Stimulated activated CD4-positive, alpha-beta T cell treated with anti-CD3 and anti-CD28 coated beads, Interleukin-1b, Interleukin-23, amount 100 ng/mL, for 1 hour (primary cell): ENCODE data around the gene SIPA1L2.
"Not testable (repeated sequence)": the region's sequence is repeated elsewhere in the genome, so short reads cannot be mapped to it uniquely, and the experiment has no call there.

Experiments used
- DNase-seq, 2 donors: peaks; one replicate each; pipeline ENCODE4 v3.0.0-alpha.2; 2020; ENCODE audit warnings: low read depth in 2 of 2

The SIPA1L2 gene

DNA sequence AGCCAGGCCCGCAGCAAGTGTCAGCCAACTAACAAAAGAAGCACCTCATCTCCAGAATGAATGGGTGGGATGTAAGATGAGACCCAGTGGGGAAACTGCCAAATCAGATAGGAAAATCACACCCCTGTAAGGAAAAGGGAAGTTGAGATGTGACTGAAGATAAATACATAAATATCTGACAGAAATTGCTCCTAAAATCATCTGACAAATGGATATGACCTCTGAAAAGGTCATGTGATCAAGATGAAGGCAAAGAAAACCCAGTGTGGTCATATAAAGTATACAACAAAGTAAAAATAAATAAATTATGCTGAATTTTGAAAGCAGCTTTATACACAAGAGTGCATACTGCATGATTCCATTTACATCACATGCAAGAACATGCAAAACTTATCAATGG is 12.7 kb downstream of the SIPA1L2 start:
- DNase-seq: no peak

DNA sequence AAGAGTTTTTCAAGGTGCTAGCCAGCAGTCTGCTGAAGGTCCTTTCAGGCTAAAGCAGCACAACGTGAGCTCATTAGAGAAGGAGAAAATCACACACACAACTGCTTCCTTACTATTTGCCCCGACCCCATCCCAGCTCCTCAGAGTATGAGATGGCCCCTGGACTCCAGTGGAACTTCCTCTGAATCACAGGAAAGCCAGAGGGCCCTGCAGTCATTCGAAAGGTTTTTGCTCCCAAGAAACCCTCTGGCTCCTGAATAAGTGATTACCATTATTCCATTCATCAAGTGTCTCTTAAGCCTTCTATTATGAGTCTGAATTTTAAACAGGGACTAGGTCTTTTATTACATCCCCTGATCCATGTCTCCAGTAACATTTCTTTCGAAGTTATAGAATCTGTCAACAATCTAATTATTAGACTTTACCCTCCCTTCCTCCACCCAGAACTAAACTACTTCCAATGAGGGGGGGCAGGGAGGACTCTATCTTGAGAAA is 14.6 kb downstream of the SIPA1L2 start:
- DNase-seq: no peak

DNA sequence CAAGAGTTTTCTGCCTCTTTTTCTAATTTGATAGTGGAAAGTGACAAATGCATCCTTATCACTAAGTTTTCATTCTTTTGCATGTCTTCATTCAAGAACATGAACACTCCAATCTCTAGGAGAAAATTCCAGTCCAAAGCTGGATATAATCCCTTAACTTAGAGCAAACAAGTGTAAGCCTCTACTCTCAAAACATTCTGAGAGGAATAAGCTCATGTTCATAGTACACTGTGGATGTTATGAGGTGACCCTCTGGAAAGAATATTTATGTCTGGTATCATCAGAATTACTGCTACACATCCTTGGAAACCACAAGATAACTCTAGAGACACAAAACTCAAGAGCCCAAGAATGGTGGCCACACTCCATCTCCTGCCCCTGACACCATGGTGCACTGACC is 15.1 kb downstream of the SIPA1L2 start:
- no peak for DNase-seq

DNA sequence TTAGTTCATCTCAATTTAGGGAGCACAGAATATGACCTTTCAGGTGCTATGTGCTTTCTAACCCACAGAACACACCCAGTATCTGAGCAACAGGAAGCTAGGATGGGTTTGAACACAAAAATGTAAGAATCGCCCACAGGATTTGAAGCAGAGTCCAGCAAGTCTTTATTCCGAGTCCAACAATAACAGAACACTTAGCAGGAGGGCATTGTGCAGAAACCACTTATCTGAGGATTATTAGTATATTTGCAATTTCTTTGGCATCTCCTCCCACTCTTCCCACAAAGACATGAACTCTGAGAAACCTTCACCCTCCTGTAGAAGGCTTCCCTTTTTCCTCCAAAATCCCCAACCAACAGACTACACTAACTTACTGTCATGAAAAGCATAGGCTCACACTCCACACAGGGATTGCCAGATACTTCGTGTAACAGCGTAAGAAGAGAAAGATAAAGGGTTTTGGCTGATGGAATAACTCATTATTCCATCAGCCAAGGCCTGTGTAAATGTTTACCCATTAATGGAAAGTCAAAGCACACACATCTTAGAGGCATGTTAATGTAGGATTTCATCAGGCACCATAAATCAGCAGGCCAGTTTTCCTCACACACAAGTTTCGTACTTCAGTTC is 16.1 kb downstream of the SIPA1L2 start:
- no peak for DNase-seq

DNA sequence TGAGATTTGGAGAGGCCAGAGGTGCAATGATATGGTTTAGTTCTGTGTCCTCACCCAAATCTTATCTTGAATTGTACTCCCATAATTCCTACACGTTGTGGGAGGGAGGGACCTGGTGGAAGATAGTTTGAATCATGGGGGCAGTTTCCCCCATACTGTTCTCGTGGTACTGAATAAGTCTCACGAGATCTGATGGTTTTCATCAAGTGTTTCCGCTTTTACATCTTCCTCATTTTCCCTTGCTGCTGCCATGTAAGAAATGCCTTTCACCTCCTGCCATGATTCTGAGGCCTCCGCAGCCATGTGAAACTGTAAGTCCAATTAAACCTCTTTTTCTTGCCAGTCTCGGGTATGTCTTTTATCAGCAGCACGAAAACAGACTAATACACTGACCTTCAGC is 17.1 kb downstream of the SIPA1L2 start:
- not testable (repeated sequence) for DNase-seq

DNA sequence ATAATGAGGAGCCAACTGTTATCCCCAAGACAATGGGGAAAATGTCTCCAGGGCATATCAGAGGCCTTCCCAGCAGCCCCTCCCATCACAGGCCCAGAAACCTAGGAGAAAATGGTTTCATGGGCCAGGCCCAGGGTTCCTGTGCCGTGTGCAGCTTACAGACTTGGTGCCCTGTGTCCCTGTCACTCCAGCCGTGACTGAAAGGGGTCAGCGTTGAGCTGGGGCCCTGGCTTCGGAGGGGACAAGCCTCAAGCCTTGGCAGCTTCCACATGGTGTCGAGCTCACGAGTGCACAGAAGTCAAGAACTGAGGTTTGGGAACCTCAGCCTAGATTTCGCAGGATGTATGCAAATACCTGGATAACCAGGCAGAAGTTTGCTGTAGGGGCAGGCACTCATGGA is 18.1 kb downstream of the SIPA1L2 start:
- no peak for DNase-seq

DNA sequence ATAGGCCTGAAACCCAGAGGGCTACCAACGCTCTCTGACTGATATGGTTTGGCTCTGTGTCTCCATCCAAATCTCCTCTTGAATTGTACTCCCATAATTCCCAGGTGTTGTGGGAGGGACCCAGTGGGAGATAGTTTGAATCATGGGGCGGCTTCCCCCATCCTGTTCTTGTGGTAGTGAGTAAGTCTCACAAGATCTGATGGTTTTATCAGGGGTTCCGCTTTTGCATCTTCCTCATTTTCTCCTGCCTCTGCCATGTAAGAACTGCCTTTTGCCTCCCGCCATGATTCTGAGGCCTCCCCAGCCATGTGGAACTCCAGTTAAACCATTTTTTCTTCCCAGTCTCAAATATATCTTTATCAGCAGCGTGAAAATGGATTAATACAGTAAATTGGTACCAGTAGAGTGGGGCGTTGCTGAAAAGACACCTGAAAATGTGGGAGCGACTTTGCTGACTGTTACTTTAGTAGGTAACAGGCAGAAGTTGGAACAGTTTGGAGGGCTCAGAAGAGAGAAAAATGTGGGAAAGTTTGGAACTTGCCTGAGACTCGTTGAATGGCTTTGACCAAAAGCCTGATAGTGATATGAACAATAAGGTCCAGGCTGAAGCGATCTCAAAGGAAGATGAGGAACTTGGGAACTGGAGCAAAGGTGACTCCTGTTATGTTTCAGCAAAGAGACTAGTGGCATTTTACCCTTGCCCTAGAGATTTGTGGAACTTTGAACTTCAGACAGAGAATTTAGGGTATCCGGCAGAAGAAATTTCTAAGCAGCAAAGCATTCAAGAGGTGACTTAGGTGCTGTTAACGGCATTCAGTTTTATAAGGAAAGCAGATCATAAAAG is 18.8 kb downstream of the SIPA1L2 start:
- DNase-seq: not testable (repeated sequence)

DNA sequence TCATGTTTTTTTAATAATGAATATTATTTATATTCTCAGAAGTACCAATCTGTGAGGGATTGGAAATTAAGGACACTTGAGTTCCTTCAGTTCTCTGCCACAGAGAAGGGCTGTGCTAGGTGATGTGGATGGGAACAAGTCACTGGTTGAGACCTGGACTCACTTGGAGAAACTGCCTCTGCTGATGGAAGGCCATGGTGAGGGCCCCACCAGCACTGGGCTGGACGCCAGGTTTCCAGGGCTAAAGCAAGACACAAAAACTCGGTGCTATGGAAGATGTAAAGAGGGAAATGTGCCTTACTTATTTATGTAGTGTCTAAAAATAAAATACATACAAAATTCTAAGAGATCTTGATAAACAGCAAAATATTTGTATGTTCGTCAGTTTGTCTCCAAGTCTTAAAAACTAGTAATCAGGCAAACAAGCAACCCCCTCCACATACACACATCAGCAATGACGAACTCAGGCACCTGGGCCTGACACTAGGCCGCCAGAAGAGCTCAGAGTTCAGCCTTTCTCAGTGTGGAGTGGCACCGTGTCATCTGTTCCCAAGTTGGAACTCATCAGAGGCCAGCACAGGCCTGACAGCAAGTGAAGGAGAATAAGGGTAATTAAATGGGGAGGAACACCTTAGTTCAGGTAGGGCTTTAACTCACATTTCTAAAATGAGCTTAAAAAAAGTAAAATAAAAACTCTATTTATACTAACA is 19.6 kb downstream of the SIPA1L2 start:
- no peak for DNase-seq

DNA sequence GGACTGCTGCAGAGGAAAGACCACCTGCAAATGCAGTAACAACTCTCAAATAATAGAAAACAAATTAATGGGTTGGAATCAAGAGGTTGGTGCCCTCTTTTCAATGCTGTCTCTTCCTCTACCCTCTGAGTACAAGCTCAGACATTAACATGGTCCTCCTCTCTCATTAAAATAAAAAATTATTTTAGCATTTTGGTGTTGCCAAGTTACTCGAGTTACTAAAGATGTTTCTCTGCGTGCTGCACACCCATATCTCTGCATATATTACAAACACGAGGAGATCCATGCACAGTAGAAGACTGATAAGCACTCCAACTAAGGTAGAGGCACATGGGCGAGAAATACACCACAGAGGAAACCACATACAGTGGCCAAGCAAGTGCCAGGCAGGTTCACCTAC is 21.5 kb downstream of the SIPA1L2 start:
- no peak for DNase-seq

DNA sequence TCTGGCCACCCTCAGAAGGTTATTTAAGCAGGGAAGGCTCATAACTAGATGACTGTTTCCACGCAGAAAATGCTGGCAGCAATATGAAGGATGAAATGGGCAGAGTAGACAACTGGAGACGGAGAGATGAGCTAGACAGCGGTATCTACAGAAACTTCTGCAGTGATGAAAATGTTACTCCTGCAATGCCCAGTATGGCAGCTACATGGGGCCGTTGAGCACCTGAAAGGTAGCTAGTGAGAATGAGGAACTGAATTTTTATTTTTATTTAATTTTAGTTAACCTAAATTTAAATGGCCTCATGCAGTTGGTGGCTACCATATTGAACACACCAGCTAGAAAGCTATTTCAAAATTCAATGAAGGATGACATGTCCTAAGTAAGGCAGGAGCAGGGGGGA is 27.3 kb downstream of the SIPA1L2 start:
- DNase-seq: no peak

DNA sequence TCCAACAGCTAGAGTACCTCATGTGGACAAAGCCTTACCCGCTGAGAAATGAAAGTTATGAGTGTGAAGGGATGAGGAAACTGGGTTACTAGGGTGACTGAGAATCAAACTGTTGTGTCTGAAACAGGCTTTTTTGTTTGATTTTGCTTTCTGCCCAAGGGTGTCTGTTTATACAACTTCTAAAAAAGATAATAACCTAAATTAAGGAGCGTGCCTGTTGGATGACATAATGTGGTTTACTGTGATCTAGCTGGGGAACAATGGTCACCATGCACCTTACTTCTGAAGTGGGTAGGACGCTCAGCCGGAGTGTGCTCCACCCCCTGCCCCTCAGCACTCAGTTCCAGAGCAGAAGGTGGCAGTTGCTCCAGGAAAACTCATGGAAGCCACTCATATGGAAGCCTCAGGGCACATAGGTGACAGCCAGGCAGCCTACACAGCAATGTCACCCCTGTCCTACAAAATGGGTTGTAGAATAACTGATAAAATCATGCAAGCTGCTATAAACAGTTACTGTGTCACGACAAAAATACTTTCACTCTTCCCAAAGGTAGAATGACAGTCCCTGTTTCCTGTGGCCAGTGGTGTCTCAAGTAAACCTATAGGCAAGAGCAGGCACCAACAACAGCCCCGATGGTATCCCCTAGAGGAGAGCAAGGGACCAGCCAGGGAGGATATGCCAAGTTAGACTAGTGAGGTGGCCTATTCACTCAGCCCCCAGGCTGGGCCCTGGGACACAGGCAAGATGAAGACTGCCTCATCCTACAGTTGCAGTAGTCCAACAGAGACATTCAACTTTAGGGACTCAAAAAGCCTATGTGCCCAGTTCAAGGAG is 29.3 kb downstream of the SIPA1L2 start:
- DNase-seq: no peak

DNA sequence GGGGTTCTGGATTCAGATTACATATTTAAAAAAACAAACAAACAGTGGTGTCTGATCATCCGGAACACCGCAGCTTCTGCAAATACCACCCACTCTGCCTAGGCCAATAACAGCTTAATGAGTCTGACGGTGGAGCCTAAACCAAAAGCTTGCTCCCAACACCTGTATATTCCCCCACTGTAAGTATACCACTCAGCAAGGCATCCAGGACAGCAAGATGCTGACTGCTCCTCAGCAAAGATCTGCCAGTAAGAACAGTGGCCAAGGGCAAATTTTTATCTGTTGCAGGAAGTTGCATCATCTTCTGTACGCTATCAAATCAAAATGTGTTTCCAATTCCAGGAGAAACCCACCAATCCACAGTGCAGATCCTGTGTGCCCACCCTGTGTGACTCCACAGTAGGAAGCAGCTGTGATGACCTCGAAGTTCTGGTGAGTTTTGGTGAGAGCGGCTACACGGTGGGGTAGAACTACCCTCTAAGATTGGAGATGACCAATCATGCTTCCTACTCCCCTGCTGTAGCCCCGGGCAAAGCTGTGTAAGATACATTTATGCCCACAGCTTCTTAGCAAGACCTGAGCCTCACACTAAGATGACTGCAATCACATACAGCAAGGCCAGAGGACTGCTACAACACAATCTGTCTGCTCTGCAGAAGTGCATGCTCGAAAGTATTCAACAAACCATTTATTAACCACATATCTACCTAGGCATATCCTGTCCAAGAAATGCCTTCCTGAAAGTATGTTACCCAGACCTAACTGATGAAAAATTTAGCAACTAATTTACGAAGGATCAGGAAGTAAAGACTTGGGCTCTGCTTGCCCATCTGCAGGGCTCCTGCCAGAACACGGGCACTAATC is 30.5 kb downstream of the SIPA1L2 start:
- no peak for DNase-seq

DNA sequence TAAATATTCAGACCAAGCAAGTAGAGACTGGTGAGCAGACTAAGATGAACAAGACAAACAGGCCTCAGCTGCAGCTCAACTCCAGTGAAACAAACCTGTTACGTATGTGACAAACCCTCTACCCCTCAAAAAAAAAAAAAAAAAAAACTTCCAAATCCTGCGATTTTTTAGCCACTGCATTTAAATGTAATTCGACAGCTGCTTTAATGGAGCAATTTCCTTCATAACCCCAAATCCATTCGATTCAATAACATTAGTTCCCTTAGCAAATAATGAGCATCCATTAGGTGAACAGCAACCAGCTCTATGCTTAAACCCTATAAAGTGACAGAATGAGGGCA is 31.1 kb downstream of the SIPA1L2 start:
- no peak for DNase-seq

DNA sequence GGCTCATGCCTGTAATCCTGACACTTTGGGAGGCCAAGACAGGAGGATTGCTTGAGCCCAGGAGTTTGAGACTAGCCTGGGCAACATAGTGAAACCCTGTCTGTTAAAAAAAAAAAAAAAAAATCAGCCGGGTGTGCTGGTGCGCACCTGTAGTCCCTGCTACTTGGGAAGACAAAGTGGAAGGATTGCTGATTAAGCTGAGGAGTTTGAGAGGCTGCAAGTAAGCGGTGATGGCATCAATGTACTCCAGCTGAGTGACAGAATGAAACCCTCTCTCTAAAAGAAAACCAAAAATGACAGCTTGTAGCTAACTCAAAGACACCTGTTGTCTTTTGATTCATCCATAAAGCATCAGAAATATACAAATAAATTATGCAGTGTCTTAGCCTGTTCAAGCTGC is 31.8 kb downstream of the SIPA1L2 start:
- no peak for DNase-seq

DNA sequence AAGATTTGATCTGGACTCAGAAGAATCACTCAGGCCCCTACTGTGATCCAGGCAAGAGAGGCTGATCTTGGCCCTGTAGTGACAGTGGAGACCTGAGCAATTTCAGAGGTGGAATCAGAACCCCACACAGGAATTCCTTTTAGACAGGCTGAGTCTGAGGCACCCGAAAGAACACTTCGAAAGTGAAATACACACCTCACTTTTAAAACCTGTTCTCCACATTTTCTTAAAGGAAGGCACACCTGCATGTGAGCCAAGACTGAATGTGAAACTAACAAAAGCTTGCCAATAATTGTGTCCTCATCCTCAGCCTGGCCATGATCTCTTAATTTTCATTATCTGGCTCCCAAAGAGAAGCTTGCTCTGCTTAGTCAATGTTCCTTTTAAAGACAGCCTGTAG is 32.2 kb downstream of the SIPA1L2 start:
- no peak for DNase-seq

DNA sequence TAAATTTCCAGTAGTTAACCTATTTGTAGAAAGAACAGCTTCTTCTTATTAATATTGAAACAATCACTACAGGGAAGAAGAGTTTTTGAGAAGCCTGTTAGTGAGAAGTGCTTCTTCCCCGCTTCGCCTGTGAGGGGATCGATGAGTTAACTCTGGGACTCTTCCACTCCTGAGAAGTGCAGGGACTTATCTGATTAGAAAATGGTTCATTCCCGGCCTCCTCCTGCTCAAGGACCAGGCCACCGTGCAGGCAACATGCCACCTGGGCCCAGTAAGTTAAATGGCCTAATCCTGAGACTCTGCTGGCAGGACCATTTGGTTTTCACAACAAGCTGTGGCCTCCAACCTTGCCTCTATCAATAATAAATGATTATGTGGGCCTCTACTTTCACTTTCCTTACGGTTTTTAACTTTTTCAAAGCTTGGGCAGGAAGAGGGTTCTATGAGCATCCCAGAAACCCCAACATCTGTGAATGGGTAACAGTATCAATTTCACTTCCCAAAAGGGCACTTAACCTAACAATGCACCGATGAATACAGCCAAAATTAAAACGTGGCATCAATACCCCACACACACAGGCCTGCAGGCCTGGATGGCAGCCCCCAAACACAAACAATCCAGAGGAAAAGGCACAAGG is 33.1 kb downstream of the SIPA1L2 start:
- no peak for DNase-seq

DNA sequence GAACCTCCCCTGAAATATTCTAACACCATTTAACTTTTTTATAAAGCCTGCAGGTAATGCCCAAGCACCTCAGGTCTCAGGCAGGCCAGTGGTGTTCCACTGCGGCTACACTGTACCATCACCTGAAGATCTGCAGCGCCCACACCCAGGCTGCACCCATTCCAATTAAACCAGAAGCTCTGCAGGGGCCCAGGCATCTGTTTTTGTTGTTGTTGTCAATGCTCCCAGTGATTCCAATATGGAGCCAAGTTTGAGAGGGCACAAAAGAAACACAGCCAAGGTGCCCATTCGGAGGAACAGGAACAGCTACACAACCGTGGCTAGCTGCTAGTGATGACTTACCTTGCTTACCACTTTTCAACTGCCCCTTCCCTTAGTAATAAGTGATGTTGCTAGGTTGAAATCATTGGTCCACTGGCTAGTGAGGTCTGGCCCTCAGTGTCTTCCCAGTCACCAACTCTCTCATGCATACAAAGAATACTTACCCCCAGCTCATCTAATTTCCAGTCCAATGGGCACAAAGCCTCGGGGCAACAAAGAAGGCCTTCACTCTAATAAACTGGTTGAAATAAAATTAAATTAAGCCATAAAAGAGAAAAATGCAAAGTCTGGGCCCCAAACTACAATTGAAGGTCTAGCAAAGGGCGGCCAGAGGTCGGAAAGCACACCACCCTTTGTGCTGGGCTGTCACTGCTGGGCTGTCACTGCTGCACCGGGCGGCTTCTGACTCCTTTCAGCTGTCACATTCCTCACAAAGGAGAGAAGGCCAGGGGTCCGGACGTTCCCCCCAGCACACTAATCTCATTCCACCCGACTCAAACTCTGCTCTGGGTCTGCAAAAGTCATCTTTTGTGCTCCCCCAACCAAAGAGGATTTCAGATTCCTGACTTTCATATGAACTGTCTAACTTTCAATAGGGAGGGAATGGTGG is 34.9 kb downstream of the SIPA1L2 start:
- DNase-seq: no peak

DNA sequence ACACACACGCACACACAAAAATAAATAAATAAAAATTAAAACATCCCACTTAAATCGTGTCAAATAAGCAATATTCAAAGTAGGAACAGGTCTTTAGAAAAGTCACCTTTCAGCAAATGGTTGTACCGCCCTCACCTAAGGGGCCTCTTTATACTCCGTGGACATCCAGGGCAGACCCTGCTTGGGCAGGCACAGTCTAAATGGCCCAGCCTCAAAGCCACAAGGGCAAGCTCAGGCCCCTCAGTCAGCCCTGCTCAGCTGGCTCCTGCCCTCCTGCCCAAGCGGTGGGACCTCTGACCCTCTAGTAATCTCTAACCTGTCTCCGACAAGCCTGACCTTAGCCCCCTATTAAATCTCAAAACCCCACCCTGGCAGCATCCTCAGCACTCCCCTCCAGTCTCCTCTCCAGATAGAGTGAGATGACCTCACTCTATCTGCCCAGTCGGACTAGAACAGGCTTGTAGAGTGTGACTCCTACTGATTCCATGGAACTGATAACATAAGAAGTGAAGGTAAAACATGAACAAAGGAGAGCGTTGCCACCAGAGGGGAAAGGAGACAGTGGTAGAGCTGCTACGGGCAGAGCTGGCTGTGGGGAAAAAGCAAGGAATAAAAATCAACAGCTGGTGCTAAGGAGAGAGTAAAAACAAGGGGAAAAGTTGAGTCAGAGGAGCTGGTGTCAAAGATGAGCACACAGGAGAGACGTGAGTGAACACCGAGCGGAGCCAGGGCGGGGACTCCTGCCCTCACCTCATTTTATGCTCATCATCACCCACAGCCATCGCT is 36.0 kb downstream of the SIPA1L2 start:
- DNase-seq: no peak

DNA sequence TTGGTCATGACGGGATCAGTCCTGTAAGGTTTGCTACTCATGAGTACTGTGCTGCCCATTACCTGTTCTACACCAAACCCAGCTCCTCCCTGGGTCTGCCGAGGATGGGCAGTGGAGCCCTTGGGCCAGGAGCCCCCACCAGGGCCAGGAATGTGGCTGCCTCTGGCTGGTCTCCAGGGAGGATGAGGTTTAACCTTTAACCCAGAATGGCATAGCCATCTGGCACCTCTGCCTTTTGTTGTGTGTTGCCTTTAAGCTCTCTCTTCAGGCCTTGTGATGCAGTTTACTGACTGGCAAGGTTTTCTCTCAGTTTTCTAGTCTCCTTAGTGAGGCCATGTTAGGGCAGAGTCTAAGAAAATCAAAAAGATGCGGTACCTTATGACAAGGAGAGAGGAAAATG is 38.6 kb downstream of the SIPA1L2 start:
- DNase-seq: no peak
